BLaER1 treated with 17β-estradiol and CSF1 and Interleukin-3, amounts not matched to agents 10 nM and 100 nM (cell line): ENCODE data around the gene PRKCG.
A peak's percentile ranks its signal among the peaks of the same experiment; 100 is the strongest.

Experiments
- H3K27ac ChIP-seq, 11 experiments: shearing (Covaris generic); formaldehyde crosslinking; 2 replicates each; pipeline ENCODE4 v1.8.1; 2022
- H3K27me3 ChIP-seq, 11 experiments: shearing (Covaris generic); formaldehyde crosslinking; 2 replicates each; pipeline ENCODE4 v1.8.1; 2022
- H3K36me3 ChIP-seq, 11 experiments: shearing (Covaris generic); formaldehyde crosslinking; 2 replicates each; pipeline ENCODE4 v1.8.1; 2022
- H3K4me1 ChIP-seq, 10 experiments: shearing (Covaris generic); formaldehyde crosslinking; 2 replicates each; pipeline ENCODE4 v1.8.1; 2022
- H3K4me2 ChIP-seq, 11 experiments: shearing (Covaris generic); formaldehyde crosslinking; 2 replicates each; pipeline ENCODE4 v1.8.1; 2022
- H3K4me3 ChIP-seq, 10 experiments: shearing (Covaris generic); formaldehyde crosslinking; 2 replicates each; pipeline ENCODE4 v1.8.1; 2022
- H3K9ac ChIP-seq, 11 experiments: shearing (Covaris generic); formaldehyde crosslinking; 2 replicates each; pipeline ENCODE4 v1.8.1; 2022
- H3K9me3 ChIP-seq, 11 experiments: shearing (Covaris generic); formaldehyde crosslinking; replicated peaks in 1 of 11; 2 replicates each; pipeline ENCODE4 v1.8.1; 2022
- H4K20me1 ChIP-seq, 11 experiments: shearing (Covaris generic); formaldehyde crosslinking; 2 replicates each; pipeline ENCODE4 v1.8.1; 2022
- Cebpa-rat ChIP-seq, 11 experiments: shearing (Covaris generic); IDR thresholded peaks; 2 replicates each; pipeline ENCODE4 v1.8.1; 2022

The PRKCG gene

DNA sequence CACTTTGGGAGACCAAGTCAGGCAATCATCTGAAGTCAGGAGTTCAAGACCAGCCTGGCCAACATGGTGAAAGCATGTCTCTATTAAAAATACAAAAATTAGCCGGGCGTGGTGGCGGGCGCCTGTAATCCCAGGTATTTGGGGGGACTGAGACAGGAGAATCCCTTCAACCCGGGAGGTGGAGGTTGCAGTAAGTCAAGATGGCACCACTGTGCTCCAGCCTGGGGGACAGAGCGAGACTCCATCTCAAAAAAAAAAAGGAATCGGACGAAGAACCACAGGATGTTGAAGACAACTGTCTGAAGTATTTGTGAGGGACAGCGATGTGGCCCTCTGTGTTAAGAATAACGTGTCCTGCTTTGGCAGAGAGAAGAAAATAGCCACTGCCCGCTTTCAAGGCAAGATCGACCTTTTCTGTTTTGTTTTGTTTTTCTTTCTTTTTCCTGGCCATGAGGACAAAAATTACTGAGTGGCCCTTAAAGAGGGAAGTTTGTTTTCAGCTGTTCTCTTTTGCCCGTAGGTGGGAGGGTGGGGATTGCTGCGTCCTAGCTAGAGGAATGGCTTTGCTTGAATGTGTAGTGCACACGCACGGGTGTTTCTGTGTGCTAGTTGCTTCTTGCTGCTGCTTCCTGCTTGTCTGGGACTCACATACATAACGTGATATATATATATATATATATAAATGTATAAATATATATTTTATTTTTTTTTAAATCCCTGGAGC, 6.2 kb upstream of the PRKCG start:
- no peak for TF ChIP-seq Cebpa-rat (IDR thresholded peaks at IDR 0.05)
- Histone ChIP-seq H3K27ac (peak overlapping the region in 10 of 11 experiments; percentile 49 to 100 (median 96); a peak in 18 of 22 replicates), H4K20me1 (peaks cover 45 to 67% (median 63%) of the 10 kb centered on the region in 11 experiments), H3K27me3 (no peaks in the 10 kb centered on the region), H3K4me2 (peak overlapping the region; percentile 81 to 100 (median 96)), H3K9me3 (no peaks in the 10 kb centered on the region), H3K4me1 (peaks cover 80 to 99% (median 91%) of the 10 kb centered on the region in 10 experiments), H3K4me3 (peak overlapping the region in 8 of 10 experiments; percentile 4 to 95 (median 44); a peak in 7 of 20 replicates), H3K9ac (peak overlapping the region in 10 of 11 experiments; percentile 15 to 74 (median 66); a peak in 13 of 22 replicates), H3K36me3 (peaks cover 31 to 65% (median 55%) of the 10 kb centered on the region in 11 experiments)

DNA sequence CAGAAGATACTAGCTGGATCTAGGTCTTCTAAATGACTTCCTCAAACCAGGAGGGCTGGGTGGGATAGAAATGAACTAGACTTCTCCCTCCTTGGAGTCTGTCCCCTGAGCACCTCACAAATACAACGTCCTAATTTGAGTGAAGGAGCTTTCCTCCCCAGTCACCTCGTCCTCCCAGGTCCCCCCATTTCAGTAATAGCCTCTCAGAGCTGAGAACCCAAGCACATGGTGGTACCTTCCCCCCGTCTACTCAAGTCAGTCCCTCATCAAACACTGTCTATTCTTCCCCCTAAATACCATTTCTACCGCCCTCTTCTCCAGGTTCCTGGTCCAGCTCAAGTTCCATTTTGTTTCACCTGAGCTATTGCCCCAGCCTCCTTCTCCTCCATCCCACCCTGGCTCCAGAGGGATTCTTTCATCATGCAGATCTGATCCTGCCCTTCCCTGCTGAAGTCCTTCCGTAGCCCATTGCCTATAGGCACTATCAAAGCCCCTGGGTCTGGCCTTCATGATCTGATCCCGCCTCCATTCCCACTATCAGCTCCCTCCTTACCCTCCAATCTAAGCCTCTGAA, 5.3 kb upstream of the PRKCG start:
- Histone ChIP-seq H3K4me2 (peak overlapping the region; percentile 77 to 100 (median 96)), H3K4me3 (0 out of 20 replicates have a peak overlapping the region, but pooled peaks of 1 of the 10 experiments have one; percentile 8)

DNA sequence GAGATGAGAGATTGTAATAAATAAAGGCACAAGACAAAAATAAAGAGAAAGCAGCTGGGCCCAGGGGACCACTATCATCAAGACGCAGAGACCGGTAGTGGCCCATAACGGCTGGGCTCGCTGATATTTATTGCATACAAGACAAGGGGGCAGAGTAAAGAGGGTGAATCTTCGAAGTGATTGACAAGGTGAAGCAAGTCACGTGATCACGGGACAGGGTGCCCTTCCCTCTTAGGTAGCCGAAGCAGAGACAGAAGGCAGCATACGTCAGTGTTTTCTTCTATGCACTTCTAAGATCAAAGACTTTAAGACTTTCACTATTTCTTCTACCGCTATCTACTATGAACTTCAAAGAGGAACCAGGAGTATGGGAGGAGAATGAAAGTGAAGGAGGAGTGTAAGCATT, 4.6 kb upstream of the PRKCG start:
- Histone ChIP-seq H4K20me1 (peaks cover 34 to 51% (median 49%) of the 10 kb centered on the region in 11 experiments), H3K4me3 (peak overlapping the region in 3 of 10 experiments; percentile 5 to 19 (median 8); a peak in 2 of 20 replicates), H3K4me2 (peak overlapping the region; percentile 77 to 100 (median 96)), H3K9ac (peak overlapping the region in 1 of 11 experiments; percentile 36; a peak in 1 of 22 replicates), H3K9me3 (no peaks in the 10 kb centered on the region), H3K36me3 (peaks cover 31 to 49% (median 47%) of the 10 kb centered on the region in 11 experiments), H3K27me3 (peaks cover 0 to 6% (median 0%) of the 10 kb centered on the region in 11 experiments; a peak in 5 of 22 replicates), H3K27ac (peak overlapping the region in 8 of 11 experiments; percentile 14 to 97 (median 41); a peak in 13 of 22 replicates), H3K4me1 (peaks cover 78 to 99% (median 91%) of the 10 kb centered on the region in 10 experiments)
- TF ChIP-seq Cebpa-rat (IDR thresholded peaks at IDR 0.05) = no peak

More for the DNA sequence above, 5.3 kb upstream of the PRKCG start:
- H3K27me3 ChIP-seq = 0 out of 22 replicates have a peak, but pooled peaks cover 0 to under 1% (median 0%) of the 10 kb centered on the region in 11 experiments
- H3K9ac ChIP-seq = peak overlapping the region in 1 of 11 experiments; percentile 7; a peak in 1 of 22 replicates
- H3K27ac ChIP-seq = peak overlapping the region in 8 of 11 experiments; percentile 14 to 98 (median 46); a peak in 13 of 22 replicates
- peaks cover 80 to 99% (median 91%) of the 10 kb centered on the region in 10 experiments for H3K4me1 ChIP-seq
- H3K9me3 ChIP-seq = no peaks in the 10 kb centered on the region
- TF ChIP-seq Cebpa-rat (IDR thresholded peaks at IDR 0.05) = no peak
- peaks cover 31 to 55% (median 52%) of the 10 kb centered on the region in 11 experiments for H3K36me3 ChIP-seq
- peaks cover 38 to 58% (median 55%) of the 10 kb centered on the region in 11 experiments for H4K20me1 ChIP-seq

DNA sequence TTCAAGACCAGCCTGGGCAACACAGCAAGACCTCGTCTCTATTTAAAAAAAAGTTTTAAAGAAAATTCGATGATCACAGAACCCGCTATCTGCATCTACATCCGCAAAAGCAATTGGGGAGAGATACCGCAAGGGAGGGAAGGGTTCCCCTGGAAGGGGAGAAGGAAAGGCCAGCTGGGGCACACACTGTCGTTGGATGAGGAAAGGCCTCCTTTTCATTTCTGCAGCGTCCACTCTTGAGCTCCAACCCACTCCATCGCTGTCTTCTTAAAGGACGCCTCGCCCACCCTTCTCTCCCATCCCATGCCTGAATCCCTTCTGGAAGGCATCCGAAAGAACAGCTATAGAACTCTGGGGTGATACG, 3.2 kb upstream of the PRKCG start:
- Histone ChIP-seq H3K27ac (peak overlapping the region; percentile 25 to 85 (median 72); a peak in 20 of 22 replicates), H3K27me3 (peaks cover 0 to 20% (median 3%) of the 10 kb centered on the region in 11 experiments; a peak in 12 of 22 replicates), H3K9ac (peak overlapping the region; percentile 67 to 83 (median 76); a peak in 20 of 22 replicates), H3K4me3 (peak overlapping the region; percentile 54 to 73 (median 64)), H3K4me2 (peak overlapping the region; percentile 93 to 99 (median 98)), H4K20me1 (peaks cover 20 to 37% (median 35%) of the 10 kb centered on the region in 11 experiments), H3K36me3 (peaks cover 18 to 35% (median 33%) of the 10 kb centered on the region in 11 experiments), H3K4me1 (peaks cover 73 to 97% (median 91%) of the 10 kb centered on the region in 10 experiments), H3K9me3 (no peaks in the 10 kb centered on the region)
- TF ChIP-seq Cebpa-rat (IDR thresholded peaks at IDR 0.05) = no peak

DNA sequence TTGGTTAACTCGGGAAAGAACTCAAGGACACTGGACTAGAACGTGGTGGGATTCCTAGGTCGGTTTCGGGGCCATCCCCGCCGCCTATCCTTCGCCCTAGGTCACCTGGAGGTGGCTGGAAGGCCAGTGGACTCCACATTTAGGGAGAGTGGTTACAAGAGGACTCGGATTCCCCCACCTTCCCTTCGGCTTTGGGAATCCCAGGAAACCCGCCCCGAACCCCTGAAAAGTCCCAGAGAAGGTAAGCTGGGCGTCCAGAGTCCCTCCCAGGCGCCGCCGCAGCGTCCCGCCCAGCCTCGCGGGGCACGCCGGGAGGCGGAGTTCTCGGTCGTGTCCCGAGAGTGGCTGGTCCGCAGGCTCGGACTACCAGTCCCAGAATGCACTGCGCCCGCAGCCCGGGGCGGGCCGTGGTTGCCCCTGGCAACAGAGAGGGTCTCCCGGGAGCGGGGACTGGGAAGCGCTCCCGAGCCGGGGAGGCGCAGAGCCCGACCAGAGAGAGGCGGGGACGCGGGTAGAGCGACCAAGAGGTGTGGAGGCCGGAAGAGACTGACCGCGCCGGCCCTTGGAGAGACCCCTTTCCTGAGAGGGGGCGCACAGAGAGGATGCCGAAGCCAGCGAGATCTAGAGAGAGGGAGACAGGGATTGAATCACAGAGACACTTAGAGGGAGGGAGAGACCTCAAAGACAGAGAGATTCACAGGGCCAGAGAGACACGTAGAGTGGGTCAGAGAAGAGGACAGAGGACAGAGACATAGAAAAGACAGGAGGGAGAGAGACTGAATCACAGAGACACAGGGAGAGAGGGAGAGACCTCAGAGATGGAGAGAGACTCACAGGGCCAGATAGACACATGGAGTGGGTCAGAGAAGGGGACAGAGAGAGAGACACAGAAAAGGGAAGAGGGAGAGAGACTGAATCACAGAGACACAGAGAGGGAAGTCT, 2.6 kb upstream of the PRKCG start:
- peak overlapping the region; percentile 41 to 85 (median 73); a peak in 21 of 22 replicates for H3K27ac ChIP-seq
- peaks cover 11 to 29% (median 26%) of the 10 kb centered on the region in 11 experiments for H3K36me3 ChIP-seq
- peaks cover 13 to 31% (median 28%) of the 10 kb centered on the region in 11 experiments; a peak in 18 of 22 replicates for H4K20me1 ChIP-seq
- peak overlapping the region; percentile 93 to 99 (median 98) for H3K4me2 ChIP-seq
- H3K4me1 ChIP-seq = peaks cover 66 to 97% (median 90%) of the 10 kb centered on the region in 10 experiments
- peak overlapping the region; percentile 67 to 83 (median 76) for H3K9ac ChIP-seq
- TF ChIP-seq Cebpa-rat (IDR thresholded peaks at IDR 0.05) = no peak
- no peaks in the 10 kb centered on the region for H3K9me3 ChIP-seq
- H3K4me3 ChIP-seq = peak overlapping the region; percentile 54 to 73 (median 64)
- peaks cover 0 to 27% (median 9%) of the 10 kb centered on the region in 11 experiments; a peak in 14 of 22 replicates for H3K27me3 ChIP-seq

DNA sequence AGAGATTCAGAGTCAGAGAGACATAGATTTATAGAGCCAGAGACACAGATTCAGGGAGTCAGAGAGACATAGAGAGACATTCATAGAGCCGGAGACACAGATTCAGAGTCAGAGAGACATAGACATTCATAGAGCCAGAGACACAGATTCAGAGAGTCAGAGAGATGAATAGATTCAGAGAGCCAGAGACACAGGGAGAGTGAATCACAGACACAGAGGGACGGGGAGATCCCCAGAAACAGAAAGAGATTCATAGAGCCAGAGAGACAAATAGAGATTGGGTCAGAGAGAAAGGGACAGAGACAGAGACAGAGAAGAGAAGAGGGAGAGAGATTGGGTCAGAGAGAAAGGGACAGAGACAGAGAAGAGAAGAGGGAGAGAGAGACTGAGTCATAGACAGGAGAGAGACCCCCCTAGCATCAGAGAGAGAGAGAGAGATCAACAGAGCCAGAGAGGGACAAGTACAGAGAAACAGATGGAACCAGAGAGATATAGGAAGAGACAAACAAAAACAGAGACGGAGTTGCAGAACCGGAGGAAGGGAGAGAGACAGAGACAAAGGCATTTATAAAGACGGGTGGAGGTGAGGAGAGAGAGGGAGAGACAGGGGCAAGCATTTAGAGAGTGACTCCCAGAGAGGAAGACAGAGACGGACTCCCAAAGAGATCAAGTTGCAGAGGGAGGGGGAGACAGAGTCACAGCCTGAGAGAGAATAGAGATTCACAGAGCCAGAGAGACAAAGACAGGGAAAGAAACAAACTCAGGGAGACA, 1.1 kb upstream of the PRKCG start:
- Histone ChIP-seq H3K9ac (peak overlapping the region; percentile 34 to 74 (median 69); a peak in 20 of 22 replicates), H3K27ac (peak overlapping the region in 8 of 11 experiments; percentile 19 to 67 (median 59); a peak in 13 of 22 replicates), H3K4me1 (peaks cover 51 to 94% (median 84%) of the 10 kb centered on the region in 10 experiments), H3K36me3 (peaks cover 0 to 14% (median 11%) of the 10 kb centered on the region in 11 experiments; a peak in 19 of 22 replicates), H4K20me1 (peaks cover 10 to 16% (median 14%) of the 10 kb centered on the region in 11 experiments; a peak in 14 of 22 replicates), H3K4me3 (peak overlapping the region; percentile 51 to 74 (median 62); a peak in 17 of 20 replicates), H3K9me3 (no peaks in the 10 kb centered on the region), H3K4me2 (peak overlapping the region; percentile 93 to 99 (median 98)), H3K27me3 (peaks cover 0 to 29% (median 11%) of the 10 kb centered on the region in 11 experiments; a peak in 14 of 22 replicates)
- no peak for TF ChIP-seq Cebpa-rat (IDR thresholded peaks at IDR 0.05)

DNA sequence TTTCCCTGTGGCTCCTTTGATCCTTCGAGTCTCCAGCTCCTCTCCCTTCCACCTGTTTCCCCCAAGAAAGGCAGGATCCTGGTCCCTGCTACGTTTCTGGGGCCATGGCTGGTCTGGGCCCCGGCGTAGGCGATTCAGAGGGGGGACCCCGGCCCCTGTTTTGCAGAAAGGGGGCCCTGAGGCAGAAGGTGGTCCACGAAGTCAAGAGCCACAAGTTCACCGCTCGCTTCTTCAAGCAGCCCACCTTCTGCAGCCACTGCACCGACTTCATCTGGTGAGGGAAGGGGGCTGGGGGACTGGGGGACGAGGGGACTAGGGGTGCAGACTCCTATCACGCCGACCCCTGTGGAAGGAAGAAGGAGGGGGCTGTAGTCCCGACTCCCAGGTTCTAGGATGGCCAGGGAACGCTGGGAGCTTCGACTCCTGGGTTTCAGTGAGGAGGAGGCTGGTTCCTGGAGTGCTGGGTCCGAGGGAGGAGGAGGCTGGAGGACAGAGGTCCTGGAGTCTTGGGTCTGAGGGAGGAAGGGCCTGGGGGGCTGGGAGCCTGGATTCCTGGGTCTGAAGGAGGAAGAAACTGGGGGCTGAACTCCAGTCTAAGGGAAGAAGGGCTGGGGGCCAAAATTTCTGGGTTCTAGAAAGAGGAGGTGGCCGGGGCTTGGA, 524 bp downstream of the PRKCG start:
- Histone ChIP-seq H3K4me2 (peak overlapping the region; percentile 92 to 99 (median 98)), H3K4me1 (peaks cover 36 to 78% (median 68%) of the 10 kb centered on the region in 10 experiments), H3K4me3 (peak overlapping the region; percentile 51 to 74 (median 62)), H3K9ac (peak overlapping the region; percentile 34 to 74 (median 69); a peak in 21 of 22 replicates), H3K36me3 (no peaks in the 10 kb centered on the region), H3K27me3 (peaks cover 0 to 29% (median 11%) of the 10 kb centered on the region in 11 experiments; a peak in 14 of 22 replicates), H4K20me1 (no peaks in the 10 kb centered on the region), H3K27ac (peak overlapping the region in 8 of 11 experiments; percentile 9 to 67 (median 56); a peak in 11 of 22 replicates), H3K9me3 (no peaks in the 10 kb centered on the region)
- TF ChIP-seq Cebpa-rat (IDR thresholded peaks at IDR 0.05) = no peak
